DMS53 (cell line): ENCODE data around the gene BIN1.

Experiments used
- DNase-seq: peaks from one replicate; lab custom pipeline; 2025; lab: John Stamatoyannopoulos, UW

The BIN1 gene

GRCh38 chr2:127074936-127075335 is 32.0 kb downstream of the BIN1 start:
- no peak for DNase-seq

- DNase-seq = no peak
Measured at GRCh38 chr2:127074358-127074757, 32.6 kb downstream of the BIN1 start.

DNA sequence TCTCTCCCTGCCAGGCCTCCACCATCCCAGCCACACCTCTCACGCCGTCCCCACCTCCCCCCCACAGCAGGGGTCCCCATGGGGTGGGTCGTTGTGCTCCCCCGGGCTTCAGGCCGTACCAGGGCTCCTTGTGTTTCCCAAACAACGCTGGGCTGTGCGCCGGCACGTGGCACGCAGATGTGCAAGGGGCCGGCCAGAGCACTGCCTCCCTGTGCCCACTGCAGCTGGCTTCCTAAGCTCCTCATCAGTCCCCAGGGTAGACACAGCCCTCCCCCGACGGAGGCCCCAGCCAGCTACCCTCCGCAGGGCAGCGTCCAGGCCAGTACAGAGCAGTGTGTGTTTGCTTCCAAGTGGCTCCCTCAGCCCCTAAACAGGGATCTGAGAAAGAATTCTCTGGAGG is 34.0 kb downstream of the BIN1 start:
- no peak for DNase-seq

- DNase-seq = no peak
Measured at GRCh38 chr2:127072396-127072795, 34.6 kb downstream of the BIN1 start.

DNA sequence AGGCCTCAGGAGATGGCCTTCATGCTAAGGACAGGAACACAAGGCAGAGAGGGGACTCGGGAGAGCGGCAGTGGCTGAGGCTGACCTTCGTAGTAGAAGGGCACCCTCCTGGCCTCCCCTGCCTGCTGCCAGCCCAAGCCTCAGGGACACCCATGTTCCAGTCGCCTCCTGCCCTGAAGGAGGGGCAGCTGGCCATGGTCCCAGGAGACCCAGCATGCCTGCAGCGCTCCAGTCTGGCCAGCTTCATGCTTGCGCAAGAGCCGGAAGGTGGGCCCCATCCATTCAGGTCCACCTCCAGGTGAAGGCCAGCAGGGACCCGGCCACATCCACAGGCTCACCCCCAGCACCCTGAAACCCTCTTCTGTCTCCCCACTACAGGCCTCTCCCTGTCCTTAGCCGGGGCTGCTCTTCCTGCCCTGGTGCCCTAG is 35.0 kb downstream of the BIN1 start:
- no peak for DNase-seq

GRCh38 chr2:127070221-127070620 is 36.7 kb downstream of the BIN1 start:
- DNase-seq = no peak

- peak; percentile 22 for DNase-seq
Measured at GRCh38 chr2:127069536-127069935, 37.4 kb downstream of the BIN1 start.

DNA sequence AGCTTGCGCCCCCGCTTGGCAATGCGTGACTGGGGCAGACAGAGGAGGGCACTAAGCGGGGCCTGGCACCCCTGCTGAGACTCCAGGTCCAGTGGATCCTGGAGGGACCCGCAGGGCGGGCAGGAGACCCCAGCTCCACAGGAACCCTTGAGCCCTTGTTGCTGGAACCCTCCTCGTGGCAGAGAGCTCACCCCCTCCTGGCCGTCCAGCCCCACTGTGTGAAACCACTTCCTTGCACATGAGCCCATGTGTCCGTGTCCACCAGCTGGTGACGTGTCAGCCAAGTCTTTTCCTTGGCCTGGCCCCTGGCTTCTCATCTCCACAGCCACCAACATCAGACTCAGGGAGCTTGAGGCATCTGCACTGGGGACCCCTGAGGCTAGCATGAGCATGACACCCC is 38.0 kb downstream of the BIN1 start:
- peak; percentile 18 for DNase-seq

- DNase-seq = peak; percentile 21
Measured at GRCh38 chr2:127068351-127068741, 38.6 kb downstream of the BIN1 start.

DNA sequence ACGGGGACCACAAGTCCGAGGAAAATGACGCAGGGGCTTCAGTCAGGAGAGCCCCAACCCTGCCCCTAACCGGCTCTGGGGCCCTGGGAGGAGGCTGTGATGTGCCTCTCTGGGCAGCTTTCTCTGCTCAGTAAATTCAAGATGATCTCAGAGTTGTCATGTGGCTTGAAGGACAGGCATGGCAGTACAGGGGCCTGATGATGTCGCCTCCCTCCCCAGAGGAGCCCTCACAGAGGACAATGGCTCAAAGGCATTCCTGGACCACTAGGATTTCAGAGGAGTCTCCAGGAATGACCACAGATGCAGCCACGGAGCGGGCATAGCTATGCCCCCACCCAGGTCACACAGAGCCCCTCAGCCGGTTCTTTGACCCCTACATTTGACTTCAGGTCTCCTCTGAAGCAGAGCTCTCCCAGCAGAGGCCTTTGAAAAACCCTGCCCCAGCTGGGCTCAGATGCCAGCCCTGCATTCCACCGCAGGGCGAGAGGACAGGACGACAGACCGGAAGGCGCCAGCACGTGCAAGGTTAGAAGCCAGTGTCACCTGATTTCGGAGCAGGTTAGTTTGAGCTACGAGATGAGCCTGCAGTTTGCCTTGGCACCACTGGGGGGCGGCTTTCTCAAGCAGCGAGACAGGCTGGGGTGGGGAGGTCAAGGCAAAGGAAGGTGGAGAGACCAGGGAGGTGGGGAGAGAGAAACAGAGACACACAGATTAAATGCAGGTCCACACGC is 39.2 kb downstream of the BIN1 start:
- DNase-seq = peak; percentile 93

DNA sequence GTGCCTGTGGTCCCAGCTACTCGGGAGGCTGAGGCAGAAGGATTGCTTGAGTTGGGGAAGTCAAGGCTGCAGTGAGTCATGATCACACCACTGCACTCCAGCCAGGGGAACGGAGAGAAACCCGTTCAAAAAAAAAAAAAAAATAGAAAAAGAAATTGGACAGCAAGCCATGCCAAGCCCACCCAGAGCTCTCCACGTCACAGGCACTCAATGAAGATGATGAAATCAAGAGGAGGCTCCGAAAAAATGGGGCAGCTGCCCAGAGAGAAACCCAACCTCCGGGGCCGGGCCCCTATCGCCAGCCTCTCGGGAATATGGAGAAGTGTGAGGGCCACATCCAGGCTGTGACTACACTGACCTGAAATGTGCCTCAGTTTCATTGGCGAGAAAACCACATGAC is 40.0 kb downstream of the BIN1 start:
- no peak for DNase-seq

- DNase-seq = peak; percentile 45
Measured at GRCh38 chr2:127065940-127066318, 41.0 kb downstream of the BIN1 start.

GRCh38 chr2:127065299-127065939 is 41.5 kb downstream of the BIN1 start:
- no peak for DNase-seq

- peak; percentile 99 for DNase-seq
Measured at GRCh38 chr2:127064642-127065250, 42.2 kb downstream of the BIN1 start.

DNA sequence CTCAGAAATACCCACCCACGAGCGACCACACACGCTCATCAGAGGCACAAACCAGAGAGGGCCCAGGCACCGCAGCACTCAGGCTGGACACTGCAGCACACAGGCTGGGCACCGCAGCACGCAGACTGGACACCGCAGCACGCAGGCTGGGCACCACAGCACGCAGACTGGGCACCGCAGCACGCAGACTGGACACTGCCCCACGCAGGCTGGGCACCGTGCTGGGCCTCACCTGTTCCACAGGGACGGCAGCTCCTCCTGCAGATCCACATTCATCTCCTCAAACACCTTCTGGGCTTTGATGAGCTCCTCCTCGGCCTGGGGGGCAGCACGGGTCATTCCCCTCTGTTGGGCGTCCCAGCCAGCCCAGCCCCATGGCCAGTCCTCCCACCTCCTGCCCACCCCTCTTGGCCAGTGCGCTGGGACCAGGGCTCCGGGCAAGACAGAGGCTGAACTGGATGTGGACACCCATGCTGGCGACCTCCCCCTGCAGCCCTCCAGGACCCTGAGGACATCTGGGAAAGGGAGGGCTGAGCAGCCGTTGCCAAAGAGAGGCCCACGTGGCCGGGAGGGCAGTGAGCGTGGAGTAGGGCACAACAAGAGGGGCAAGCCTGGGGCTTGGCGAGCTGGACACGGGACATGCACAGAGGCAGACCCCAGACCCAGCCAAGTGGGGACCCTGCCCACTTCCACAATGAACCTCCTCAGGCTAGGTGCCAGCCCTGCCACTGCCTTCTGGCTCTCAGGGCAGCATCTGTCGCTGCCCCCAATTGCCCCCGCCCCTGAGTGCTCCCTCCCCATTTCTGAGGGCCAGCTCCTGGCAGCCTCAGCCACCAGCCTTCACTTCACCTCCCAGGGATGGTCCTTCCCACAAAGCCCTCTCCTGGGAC is 43.0 kb downstream of the BIN1 start:
- DNase-seq = no peak

DNA sequence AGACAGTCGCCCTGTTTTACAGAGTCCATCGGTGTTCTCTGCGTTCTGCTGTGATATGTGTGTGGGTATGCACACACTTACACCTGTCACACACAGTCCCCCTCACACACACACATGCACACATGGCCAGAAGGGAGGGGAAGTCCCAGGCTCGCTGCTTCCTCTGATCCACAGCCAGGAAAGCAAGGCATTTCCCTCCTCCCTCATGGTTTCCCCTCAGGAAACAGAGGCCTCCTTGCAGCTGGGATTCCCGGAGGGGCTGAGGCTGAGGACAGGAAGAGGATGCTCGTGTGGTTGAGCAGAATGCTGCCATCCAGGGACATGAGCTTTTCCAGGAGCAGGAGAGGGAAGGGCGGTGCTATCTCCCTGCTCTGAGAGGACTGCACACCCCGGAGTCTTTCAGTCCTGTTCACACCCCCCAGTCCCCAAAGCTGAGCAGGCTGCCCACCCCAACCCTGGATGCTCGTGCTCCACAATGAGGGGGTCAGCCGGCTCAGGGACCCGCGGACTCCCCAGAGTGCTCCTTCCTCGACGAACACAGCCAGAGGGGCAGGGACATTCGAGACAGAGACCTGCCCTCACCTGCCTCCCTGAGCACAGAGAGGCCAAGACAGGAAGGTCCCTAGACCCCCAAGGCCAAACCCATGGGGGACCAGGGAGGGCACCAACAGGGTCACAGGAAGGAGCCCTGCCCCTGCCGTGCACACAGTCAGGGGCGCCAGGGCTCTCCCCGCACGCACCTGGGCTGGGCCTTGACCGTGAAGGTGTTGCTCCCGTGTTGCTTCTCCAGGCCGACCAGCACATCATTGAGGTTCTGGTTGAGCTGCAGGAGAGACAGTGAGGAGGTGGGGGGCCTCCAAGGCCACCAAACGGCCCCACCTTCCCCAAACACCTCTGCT is 45.3 kb downstream of the BIN1 start:
- no peak for DNase-seq

GRCh38 chr2:127060264-127060945 is 46.5 kb downstream of the BIN1 start:
- no peak for DNase-seq

DNA sequence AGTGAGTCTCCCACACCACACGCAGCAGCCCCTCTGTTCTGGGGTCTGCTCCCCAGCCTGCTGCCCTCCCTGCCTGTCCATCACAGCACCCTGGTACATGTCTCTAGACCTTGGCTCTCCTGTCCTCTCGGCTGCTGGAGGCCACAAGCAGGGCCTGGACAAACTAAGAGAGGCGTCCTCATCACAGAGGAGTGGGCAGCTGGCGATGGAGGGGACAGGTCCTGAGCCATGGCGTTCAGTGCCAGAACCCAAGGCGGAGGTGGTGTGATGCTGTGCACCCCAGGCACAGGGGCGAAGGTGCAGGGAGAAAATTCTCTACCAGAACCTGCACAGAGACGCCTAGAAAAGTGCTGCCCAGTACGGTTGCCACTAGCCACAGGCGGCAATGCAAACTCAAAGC is 47.4 kb downstream of the BIN1 start:
- no peak for DNase-seq

- no peak for DNase-seq
Measured at GRCh38 chr2:127058954-127059252, 48.1 kb downstream of the BIN1 start.

DNA sequence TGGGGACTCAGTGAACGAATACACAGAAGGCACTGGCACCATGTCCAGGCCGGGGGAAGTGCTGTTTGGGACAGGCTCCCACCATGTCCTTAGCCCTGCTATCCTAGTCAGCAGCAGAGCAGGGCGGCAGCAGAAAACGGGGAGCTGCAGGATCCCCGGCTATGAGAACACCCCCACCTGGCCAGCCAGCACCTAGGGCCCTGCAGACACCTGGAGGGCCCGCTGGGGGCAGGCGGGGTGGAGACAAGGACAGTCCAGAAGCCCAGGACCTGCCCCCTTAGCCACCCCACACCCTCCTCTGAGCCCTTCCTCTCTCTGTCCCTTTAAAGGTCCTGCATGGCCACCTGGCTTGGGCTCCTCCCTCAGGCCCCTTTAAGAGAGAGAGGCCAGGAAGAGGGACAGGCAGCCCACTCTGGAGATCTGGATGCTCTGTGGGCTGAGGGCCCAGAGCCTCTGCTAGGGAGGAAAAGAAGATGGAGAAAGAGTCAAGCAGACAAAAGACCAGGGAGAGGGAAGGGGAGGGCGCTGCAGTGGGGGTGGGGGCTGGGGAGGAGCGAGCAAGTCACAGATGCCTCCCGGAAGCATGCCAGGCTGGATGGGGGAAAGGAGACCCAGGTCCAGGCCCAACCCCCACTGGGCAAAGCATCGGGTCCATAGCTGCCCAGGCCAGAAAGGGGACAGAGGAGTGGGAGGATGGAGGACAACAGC is 48.6 kb downstream of the BIN1 start:
- no peak for DNase-seq
